ENCODE data around the gene PRKCZ.

Gene PRKCZ

DNA sequence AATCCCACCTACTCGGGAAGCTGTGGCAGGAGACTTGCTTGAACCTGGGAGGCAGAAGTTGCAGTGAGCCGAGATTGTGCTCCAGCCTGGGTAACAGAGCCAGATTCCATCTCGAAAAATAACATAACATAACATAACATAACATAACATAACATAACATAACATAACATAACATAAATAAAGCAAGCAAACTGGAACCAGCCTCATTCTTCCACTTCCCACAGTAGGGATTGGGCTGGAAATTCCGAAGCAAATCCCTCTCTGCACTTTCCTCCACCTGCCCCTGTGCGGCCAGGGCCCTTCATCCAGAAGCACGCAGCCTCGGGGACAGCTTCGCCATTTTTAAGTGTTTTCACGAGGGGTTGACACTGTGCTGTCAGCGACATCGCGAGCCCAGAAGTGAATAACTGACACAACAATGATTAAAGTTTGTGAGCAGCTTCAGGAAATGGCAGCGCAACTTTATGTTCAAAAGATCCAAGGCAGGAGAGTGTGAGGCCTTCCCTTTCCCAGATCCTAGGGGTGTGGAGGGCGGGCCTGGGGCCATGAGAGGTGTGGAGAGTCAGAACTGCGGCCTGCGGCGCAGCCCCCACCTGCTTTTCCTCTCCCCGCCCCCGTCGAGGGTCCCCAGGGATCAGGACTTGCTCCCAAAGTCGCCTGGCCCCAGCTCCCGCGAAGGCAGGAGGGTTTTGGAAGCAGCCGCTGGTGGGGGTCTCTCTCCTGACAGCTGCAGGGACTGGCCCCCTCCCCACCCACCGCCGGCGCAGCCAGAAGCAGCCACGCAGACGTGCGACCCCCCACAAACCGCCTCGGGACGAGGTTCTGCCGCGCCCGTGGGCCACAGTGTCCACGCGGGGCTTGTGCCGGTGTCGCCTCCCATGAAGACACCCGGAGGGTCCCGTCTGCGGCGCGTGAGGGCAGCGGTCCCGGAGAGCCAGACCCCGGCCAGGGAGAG lies 31.7 kb upstream of the PRKCZ start:
- Histone ChIP-seq H3K4me1 (ENCODE audit: insufficient read depth, low read length) (no peaks in the 10 kb centered on the region), H3K27me3 (ENCODE audit: control insufficient read depth in 1 of 2, insufficient read depth in 2 of 2, low read length in 2 of 2) (peaks cover 15 to 71% of the 10 kb centered on the region in 2 donors), H3K27ac (ENCODE audit: low read depth, low read length) (no peak overlapping the region), H3K4me3 (ENCODE audit: low read depth in 1 of 2, low read length in 2 of 2) (no peak overlapping the region), H3K9me3 (ENCODE audit: low read length) (no peaks in the 10 kb centered on the region), H3K36me3 (ENCODE audit: insufficient read depth, low read length) (no peaks in the 10 kb centered on the region), H3K9ac (ENCODE audit: low read length) (no peak overlapping the region)

DNA sequence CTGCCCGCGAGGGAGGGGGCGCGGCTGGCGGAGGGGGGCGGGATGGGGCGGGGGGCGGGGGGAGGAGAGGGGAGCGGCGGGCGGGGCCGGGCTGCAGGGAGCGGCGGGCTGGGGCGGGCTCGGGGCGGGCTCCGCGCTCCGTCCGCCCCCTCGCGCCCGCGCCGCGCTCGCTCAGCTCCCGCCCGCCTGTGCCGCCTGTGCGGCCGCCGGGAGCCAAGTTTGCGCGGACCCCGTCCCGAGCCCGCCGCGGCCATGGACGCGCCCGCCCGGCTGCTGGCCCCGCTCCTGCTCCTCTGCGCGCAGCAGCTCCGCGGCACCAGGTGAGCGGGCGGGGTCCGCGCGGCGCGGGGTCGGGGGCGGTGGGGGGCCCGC lies 31.1 kb upstream of the PRKCZ start, which contains the start of gene GABRD:
GABRD (plus strand) TSS at position 174 of the 372 bp plus-strand sequence; CDS start at position 253, 79 bp downstream.
- no peak within 1 kb of the TSS for H3K27ac ChIP-seq (ENCODE audit: low read depth, low read length)
- H3K36me3 ChIP-seq (ENCODE audit: insufficient read depth, low read length), result no peaks in the 10 kb centered on the region
- no peak within 1 kb of the TSS for H3K9ac ChIP-seq (ENCODE audit: low read length)
- no peak within 1 kb of the TSS for H3K4me3 ChIP-seq (ENCODE audit: low read depth in 1 of 2, low read length in 2 of 2)
- H3K9me3 ChIP-seq (ENCODE audit: low read length), result no peaks in the 10 kb centered on the region
- no peaks in the 10 kb centered on the region for H3K4me1 ChIP-seq (ENCODE audit: insufficient read depth, low read length)
- peaks cover 20 to 77% of the 10 kb centered on the region in 2 donors for H3K27me3 ChIP-seq (ENCODE audit: control insufficient read depth in 1 of 2, insufficient read depth in 2 of 2, low read length in 2 of 2)

GRCh38 chr1:2019571-2020309 lies 30.5 kb upstream of the PRKCZ start:
- Histone ChIP-seq H3K27ac (ENCODE audit: low read depth, low read length) (no peak overlapping the region), H3K36me3 (ENCODE audit: insufficient read depth, low read length) (no peaks in the 10 kb centered on the region), H3K4me3 (ENCODE audit: low read depth in 1 of 2, low read length in 2 of 2) (no peak overlapping the region), H3K9me3 (ENCODE audit: low read length) (no peaks in the 10 kb centered on the region), H3K27me3 (ENCODE audit: control insufficient read depth in 1 of 2, insufficient read depth in 2 of 2, low read length in 2 of 2) (peaks cover 20 to 77% of the 10 kb centered on the region in 2 donors), H3K9ac (ENCODE audit: low read length) (no peak overlapping the region), H3K4me1 (ENCODE audit: insufficient read depth, low read length) (no peaks in the 10 kb centered on the region)

GRCh38 chr1:2020310-2020655 lies 29.9 kb upstream of the PRKCZ start:
- H3K9me3 ChIP-seq (ENCODE audit: low read length), result no peaks in the 10 kb centered on the region
- H3K4me3 ChIP-seq (ENCODE audit: low read depth in 1 of 2, low read length in 2 of 2), result no peak overlapping the region
- H3K4me1 ChIP-seq (ENCODE audit: insufficient read depth, low read length), result no peaks in the 10 kb centered on the region
- H3K36me3 ChIP-seq (ENCODE audit: insufficient read depth, low read length), result no peaks in the 10 kb centered on the region
- no peak overlapping the region for H3K9ac ChIP-seq (ENCODE audit: low read length)
- no peak overlapping the region for H3K27ac ChIP-seq (ENCODE audit: low read depth, low read length)
- H3K27me3 ChIP-seq (ENCODE audit: control insufficient read depth in 1 of 2, insufficient read depth in 2 of 2, low read length in 2 of 2), result peaks cover 20 to 79% of the 10 kb centered on the region in 2 donors

DNA sequence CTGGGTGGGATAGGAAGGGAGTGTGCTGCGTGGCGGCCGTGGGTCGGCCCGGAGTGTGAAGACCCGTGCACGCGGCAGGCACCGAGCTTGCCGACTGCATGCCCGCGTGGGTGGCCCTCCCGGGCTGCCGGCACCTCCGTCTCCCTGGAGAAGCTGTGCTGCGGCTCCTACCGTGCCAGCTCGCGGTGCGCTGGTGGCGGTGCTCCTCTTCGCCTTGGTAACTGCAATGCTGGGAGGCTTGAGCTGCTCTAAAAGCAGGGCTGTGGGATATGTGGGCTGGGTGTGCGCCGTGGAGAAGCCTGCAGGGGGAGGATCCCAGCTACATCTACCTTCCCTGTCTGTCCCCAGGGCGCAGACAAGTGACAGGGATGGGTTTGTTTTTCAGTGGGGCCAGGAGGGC lies 28.7 kb upstream of the PRKCZ start:
- no peak overlapping the region for H3K9ac ChIP-seq (ENCODE audit: low read length)
- H3K4me1 ChIP-seq (ENCODE audit: insufficient read depth, low read length), result no peaks in the 10 kb centered on the region
- no peaks in the 10 kb centered on the region for H3K9me3 ChIP-seq (ENCODE audit: low read length)
- H3K27me3 ChIP-seq (ENCODE audit: control insufficient read depth in 1 of 2, insufficient read depth in 2 of 2, low read length in 2 of 2), result peaks cover 20 to 81% of the 10 kb centered on the region in 2 donors
- no peaks in the 10 kb centered on the region for H3K36me3 ChIP-seq (ENCODE audit: insufficient read depth, low read length)
- H3K4me3 ChIP-seq (ENCODE audit: low read depth in 1 of 2, low read length in 2 of 2), result no peak overlapping the region
- H3K27ac ChIP-seq (ENCODE audit: low read depth, low read length), result no peak overlapping the region

GRCh38 chr1:2022063-2022770 lies 28.0 kb upstream of the PRKCZ start:
- H3K9me3 ChIP-seq (ENCODE audit: low read length), result no peaks in the 10 kb centered on the region
- no peak overlapping the region for H3K9ac ChIP-seq (ENCODE audit: low read length)
- peaks cover 20 to 76% of the 10 kb centered on the region in 2 donors for H3K27me3 ChIP-seq (ENCODE audit: control insufficient read depth in 1 of 2, insufficient read depth in 2 of 2, low read length in 2 of 2)
- no peak overlapping the region for H3K4me3 ChIP-seq (ENCODE audit: low read depth in 1 of 2, low read length in 2 of 2)
- H3K36me3 ChIP-seq (ENCODE audit: insufficient read depth, low read length), result no peaks in the 10 kb centered on the region
- no peaks in the 10 kb centered on the region for H3K4me1 ChIP-seq (ENCODE audit: insufficient read depth, low read length)
- no peak overlapping the region for H3K27ac ChIP-seq (ENCODE audit: low read depth, low read length)

DNA sequence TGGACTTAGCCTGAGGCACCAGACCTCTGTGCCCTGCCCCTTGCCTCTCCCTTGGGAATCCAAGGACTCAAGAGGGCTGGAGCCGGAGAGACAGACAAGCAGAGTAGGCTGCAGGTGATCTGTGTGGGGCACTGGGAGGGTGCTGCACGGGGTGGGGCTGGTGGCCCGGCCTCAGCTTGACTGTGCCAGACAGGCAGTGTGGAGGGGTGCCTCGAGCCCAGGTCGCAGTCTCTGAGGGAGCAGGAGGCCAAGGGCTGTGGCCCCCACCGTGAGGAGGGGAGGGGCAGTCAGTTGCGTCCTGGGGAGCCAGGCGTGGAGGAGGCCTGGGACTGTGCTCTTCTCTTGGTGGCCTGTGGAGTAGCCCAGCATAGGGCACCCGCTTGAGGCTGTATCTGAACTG lies 27.0 kb upstream of the PRKCZ start:
- peaks cover 20 to 70% of the 10 kb centered on the region in 2 donors for H3K27me3 ChIP-seq (ENCODE audit: control insufficient read depth in 1 of 2, insufficient read depth in 2 of 2, low read length in 2 of 2)
- H3K4me3 ChIP-seq (ENCODE audit: low read depth in 1 of 2, low read length in 2 of 2), result no peak overlapping the region
- H3K27ac ChIP-seq (ENCODE audit: low read depth, low read length), result no peak overlapping the region
- H3K4me1 ChIP-seq (ENCODE audit: insufficient read depth, low read length), result no peaks in the 10 kb centered on the region
- no peak overlapping the region for H3K9ac ChIP-seq (ENCODE audit: low read length)
- no peaks in the 10 kb centered on the region for H3K36me3 ChIP-seq (ENCODE audit: insufficient read depth, low read length)
- H3K9me3 ChIP-seq (ENCODE audit: low read length), result no peaks in the 10 kb centered on the region

DNA sequence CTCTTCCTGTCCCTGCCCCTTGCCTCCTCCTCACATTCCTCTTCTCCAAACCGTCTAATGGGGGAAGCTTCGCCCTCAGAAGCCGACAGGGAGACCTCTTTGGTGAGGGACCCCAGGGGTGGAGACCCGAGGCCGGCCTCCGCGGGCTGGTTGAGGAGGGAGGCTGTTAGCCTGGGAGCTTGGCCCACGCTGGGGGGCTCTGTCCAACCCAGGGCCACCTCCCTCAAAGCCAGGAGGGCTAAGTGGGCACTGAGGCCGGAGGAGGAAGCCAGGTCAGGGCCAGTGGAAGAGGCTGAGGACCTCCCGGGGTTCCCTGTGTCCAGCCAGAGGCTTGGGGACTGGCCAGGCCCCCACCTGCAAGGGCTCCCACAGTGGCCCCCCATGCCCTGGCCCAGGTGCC lies 25.8 kb upstream of the PRKCZ start:
- Histone ChIP-seq H3K27ac (ENCODE audit: low read depth, low read length) (no peak overlapping the region), H3K9ac (ENCODE audit: low read length) (no peak overlapping the region), H3K4me1 (ENCODE audit: insufficient read depth, low read length) (no peaks in the 10 kb centered on the region), H3K9me3 (ENCODE audit: low read length) (no peaks in the 10 kb centered on the region), H3K4me3 (ENCODE audit: low read depth in 1 of 2, low read length in 2 of 2) (no peak overlapping the region), H3K36me3 (ENCODE audit: insufficient read depth, low read length) (no peaks in the 10 kb centered on the region), H3K27me3 (ENCODE audit: control insufficient read depth in 1 of 2, insufficient read depth in 2 of 2, low read length in 2 of 2) (peaks cover 20 to 64% of the 10 kb centered on the region in 2 donors)

GRCh38 chr1:2024887-2025286 lies 25.3 kb upstream of the PRKCZ start:
- H3K4me3 ChIP-seq (ENCODE audit: low read depth in 1 of 2, low read length in 2 of 2), result no peak overlapping the region
- H3K9ac ChIP-seq (ENCODE audit: low read length), result no peak overlapping the region
- H3K9me3 ChIP-seq (ENCODE audit: low read length), result no peaks in the 10 kb centered on the region
- H3K36me3 ChIP-seq (ENCODE audit: insufficient read depth, low read length), result no peaks in the 10 kb centered on the region
- no peak overlapping the region for H3K27ac ChIP-seq (ENCODE audit: low read depth, low read length)
- peaks cover 17 to 60% of the 10 kb centered on the region in 2 donors for H3K27me3 ChIP-seq (ENCODE audit: control insufficient read depth in 1 of 2, insufficient read depth in 2 of 2, low read length in 2 of 2)
- H3K4me1 ChIP-seq (ENCODE audit: insufficient read depth, low read length), result no peaks in the 10 kb centered on the region

DNA sequence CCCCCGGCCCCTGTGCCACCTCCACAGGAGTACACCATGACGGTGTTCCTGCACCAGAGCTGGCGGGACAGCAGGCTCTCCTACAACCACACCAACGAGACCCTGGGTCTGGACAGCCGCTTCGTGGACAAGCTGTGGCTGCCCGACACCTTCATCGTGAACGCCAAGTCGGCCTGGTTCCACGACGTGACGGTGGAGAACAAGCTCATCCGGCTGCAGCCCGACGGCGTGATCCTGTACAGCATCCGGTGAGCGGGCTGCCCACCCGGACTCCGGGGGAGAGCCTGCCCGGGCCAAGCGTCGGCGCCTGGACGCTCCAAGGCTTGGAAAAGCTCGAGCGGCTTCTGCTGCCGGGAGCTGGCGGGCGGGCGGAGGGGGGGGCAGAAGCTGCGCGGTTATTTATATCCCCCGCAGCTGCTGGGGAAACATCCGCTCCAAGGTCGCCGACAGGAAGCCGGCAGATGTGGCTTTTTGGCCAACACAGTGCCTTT lies 24.7 kb upstream of the PRKCZ start:
- Histone ChIP-seq H3K36me3 (ENCODE audit: insufficient read depth, low read length) (no peaks in the 10 kb centered on the region), H3K27ac (ENCODE audit: low read depth, low read length) (no peak overlapping the region), H3K4me1 (ENCODE audit: insufficient read depth, low read length) (no peaks in the 10 kb centered on the region), H3K9ac (ENCODE audit: low read length) (no peak overlapping the region), H3K4me3 (ENCODE audit: low read depth in 1 of 2, low read length in 2 of 2) (no peak overlapping the region), H3K27me3 (ENCODE audit: control insufficient read depth in 1 of 2, insufficient read depth in 2 of 2, low read length in 2 of 2) (peaks cover 11 to 53% of the 10 kb centered on the region in 2 donors), H3K9me3 (ENCODE audit: low read length) (no peaks in the 10 kb centered on the region)

DNA sequence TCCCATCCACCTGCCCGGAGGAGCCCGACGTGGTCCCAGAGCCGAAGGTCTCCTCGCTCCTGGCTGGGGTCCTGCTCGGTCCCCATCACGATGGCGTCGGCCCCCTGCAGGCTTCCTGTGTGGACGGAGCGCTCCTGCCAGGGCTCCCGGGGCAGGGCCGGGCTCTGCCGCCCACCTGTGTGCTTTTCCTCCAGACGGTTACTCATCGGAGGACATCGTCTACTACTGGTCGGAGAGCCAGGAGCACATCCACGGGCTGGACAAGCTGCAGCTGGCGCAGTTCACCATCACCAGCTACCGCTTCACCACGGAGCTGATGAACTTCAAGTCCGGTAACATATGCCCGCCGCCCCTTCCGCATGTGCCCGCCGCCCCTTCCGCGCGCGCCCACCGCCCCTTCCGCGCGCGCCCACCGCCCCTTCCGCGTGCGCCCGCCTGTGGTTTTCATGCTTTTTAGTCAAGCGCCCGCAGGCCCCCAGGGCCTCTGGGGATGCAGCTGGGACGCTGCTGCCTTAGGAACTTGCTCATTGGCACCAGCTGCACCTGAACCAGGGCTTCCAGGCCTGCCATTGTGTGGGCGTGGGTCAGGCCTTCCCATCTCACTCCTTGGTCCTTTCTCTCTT lies 22.1 kb upstream of the PRKCZ start:
- no peaks in the 10 kb centered on the region for H3K4me1 ChIP-seq (ENCODE audit: insufficient read depth, low read length)
- no peaks in the 10 kb centered on the region for H3K36me3 ChIP-seq (ENCODE audit: insufficient read depth, low read length)
- H3K9me3 ChIP-seq (ENCODE audit: low read length), result no peaks in the 10 kb centered on the region
- no peak overlapping the region for H3K4me3 ChIP-seq (ENCODE audit: low read depth in 1 of 2, low read length in 2 of 2)
- no peak overlapping the region for H3K27ac ChIP-seq (ENCODE audit: low read depth, low read length)
- H3K9ac ChIP-seq (ENCODE audit: low read length), result no peak overlapping the region
- H3K27me3 ChIP-seq (ENCODE audit: control insufficient read depth in 1 of 2, insufficient read depth in 2 of 2, low read length in 2 of 2), result peaks cover 9 to 28% of the 10 kb centered on the region in 2 donors
